Measurements from ENCODE around the gene FHDC1.

The FHDC1 gene

DNA sequence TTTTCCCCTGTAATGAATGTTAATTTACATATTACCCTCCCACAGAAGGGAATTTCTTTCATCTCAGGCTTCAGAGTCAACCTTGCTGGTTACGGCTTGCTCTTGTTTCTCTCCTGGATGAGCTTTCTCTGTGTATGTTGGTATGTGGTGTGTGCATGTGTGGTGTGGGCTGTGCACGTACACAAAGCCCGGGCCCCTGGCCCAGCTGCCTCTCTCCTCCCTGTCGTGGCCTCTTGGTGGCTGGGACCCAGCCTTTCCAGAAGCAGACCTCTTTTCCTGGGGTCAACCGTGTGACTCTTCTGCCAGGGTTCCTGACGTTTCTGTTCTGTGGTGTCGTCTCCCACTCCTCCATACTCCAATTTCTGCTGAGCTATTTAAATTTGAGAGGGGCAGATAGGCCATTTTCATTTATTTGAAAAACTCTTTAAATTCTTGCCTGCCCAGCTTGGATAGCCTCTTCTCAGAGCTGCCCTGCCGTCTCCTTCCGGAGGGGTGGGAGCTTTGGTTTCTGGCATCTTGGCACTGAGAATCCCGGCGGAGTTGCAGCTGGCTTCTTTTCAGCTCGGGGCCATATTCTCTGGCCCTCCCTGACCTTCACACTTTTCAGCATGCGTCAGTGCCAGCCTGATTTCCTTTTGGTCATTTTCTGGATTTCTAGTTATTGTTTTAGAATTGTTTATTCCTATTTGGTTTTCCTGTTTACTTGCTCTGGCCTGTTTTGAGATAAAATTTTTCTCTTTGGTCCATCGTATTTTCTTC is 25.1 kb downstream of the FHDC1 start:
- no peak for DNase-seq

DNA sequence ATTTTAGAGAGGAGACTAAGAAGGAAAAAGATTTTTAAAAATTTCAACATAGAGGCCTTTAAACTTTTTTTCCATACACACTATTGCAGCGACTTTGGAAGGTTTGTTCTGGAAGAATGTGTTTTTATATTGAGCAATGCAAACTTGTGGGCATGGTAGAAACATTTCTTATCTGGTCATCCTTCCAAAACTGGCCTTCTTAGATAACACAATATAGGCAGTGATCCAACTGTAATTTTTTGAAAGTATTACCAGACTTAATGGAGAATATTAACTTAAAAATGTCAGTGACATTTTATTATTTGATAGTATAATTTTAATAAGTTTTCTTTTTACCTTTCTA is 25.6 kb downstream of the FHDC1 start:
- no peak for DNase-seq

DNA sequence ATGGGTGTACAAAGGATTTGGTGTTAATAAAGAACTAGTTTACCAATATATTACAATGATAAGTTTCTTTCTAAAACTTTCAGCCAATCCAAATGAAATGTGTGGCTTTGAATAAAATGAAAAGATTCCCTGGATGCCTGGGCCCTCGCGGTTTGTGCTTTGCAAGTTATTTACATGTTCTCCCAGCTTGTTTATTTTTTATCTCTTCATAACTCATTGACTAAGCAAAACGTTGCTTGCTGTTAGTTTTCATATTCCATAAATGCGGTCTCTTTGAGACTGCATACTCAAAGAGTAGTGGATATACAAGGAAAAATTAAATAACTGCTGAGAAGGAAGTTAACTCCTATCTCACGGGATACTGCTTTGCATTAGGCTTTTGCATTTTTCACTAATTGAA is 26.0 kb downstream of the FHDC1 start:
- no peak for DNase-seq

DNA sequence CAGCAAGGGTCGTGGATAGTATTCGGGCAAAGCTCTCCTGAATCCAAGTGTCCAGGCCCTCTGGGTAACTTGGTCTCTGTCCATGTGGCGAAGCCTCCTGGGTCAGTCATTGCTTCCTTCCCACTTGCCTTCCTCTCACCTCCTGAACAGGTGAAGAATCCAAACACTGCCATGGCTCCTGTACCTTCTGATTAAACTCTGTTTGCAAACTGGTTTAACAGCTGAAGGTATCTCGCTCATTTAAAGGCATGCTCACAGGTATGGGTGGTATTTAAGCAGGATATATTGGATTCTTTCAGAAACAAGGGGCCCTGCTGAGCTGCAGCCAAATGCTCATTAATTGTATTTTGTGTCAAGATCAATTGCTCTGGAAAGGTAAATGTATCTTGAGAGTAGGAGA is 28.2 kb downstream of the FHDC1 start:
- no peak for DNase-seq

DNA sequence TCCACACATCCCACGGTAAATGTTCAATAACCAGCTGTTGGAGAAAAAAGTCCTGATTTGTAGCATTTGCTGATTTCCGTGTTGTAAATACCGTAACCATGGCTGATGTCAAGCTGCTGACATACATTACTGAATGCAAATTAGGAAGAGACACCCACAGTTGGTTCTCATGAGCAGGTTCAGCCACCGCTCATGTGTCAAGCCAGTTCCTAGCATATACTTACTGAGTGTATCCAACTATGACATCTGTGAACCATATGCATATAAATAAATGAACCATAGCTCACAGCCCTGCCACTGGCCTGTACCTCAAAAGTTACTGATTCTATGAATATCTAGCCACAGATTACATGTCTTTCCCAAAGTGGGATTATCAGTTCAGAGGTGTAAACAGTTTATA is 29.5 kb downstream of the FHDC1 start:
- no peak for DNase-seq

DNA sequence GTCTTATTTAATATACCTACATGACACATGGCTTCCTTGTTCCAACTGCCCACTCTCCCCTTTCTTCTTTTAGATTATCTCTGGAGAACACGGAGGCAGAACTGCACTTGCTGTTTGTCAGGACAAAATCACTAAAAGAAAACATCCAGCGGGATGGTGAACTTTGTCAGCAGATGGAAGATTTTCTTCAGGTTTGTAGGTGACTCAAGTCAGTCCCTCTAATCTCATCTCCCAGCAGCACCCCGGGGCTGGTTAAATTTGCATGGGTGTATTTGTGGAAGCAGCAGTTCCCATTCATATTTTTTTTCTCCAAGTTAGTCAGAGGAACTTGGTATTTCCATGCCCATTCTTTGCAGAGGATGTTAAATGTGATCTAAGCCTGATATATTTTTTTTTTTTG is 31.8 kb downstream of the FHDC1 start:
- no peak for DNase-seq

DNA sequence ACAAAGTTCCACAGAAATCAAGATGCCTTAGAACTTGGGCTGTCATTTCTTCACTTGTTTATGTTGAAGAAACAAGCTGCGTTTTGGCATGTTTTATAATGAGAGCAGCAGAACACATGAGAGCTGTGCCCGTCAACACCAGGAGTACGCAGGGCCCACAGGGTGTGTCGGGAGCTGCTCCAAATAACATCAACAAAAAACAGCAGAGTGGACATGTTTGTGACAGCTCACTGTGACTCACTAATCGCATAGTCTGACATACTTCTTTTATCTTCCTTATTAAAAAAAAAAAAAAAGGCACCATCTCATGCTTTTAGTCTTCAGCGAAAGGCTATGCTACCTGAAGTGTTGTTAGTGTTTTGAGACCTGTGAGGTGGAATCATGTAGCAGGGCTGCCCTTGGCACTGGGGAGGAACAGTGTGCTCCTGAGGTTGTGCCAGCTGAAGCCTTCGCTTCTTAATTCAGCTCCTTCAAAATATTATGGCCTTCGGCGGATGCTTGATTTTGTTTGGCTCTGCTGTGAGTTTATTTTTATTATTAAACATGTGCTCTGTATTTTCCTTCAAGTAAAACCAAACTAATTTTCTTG is 32.8 kb downstream of the FHDC1 start:
- no peak for DNase-seq

DNA sequence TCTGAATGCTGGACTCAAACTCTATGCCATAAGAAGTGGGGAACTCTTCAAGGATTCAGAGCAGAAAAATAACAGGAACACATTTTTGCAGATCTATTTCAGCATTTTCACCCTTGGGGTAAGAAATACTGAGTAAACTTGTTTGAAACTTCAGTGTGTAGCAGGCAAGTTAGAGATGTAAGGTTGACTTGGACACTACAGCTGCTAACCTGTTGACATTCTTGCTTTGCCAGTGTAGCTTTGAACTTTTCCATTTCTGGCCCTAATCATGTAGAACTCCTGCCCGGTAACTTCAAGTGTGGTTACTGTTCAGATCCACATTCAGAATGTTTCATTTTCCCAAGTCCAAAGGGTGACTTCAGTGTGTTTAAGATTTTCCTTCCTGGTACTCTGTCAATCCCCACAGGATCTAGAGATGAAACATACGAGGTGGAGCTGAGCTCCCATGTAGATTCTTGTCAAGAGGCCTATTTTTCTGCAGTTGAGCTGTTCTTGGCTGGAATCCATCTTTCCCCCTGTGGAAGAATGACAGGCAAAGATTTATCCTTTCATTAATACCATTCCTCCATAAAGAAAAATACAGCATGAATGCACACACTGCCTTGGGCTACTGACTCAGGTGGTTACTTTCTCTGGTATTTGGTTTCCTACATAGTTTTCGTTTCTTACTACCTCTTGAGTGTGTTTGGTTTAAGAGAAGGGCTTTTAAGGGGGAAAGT is 34.1 kb downstream of the FHDC1 start:
- no peak for DNase-seq

DNA sequence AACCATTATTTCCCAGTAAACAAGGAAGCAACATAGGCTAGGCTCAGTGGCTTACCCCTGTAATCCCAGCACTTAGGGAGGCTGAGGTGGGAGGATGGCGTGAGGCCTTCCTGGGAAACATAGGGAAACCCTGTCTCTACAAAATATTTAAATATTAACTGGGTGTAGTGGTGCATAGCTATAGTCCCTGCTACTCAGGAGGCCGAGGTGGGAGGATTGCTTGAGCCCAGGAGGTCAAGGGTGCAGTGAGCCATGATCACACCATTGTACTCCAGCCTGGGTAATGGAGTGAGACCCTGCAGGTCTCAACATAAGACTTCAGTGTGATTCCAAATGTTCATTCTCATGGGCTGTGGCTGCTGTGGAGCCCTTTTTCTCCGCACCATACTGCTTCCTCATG is 34.9 kb downstream of the FHDC1 start:
- DNase-seq, result no peak

DNA sequence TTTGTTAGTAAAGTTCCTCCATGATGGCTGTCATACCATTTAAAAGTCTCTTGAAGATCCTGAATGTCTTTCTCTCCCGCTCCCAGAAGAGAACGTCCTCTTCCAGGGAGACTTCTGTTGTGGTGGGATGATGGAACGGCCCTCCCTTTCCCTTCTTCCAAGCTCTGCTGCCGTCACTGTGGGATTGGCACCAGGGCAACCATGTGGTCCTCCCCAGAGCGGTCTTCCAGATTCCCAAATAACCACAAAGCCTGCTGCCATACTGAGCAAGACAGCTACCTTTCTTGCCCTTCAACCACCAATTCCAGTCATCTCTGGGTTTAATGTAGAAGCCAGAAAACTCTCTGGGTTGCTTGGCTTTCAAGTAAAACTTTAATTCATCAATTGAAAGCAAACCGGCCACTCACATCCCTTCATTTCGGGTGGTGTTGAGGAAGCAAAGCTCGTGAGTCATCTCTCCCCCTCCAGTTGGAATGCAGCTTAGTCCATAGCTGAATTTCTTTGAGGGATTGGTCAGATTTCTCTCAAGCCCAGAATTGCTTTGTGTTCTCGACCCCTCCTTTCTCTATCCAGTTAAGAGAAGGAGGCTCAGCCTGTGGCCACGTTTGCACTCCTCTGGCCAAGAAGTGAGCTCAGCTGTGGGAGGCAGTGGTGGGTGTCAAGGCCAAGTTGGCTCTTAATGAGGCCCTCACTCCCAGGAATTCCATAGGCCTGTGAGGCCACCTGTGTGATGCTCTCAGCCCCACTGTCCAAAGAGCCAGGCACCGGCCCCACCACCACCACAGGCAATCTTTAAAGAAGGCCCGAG is 36.9 kb downstream of the FHDC1 start:
- no peak for DNase-seq

DNA sequence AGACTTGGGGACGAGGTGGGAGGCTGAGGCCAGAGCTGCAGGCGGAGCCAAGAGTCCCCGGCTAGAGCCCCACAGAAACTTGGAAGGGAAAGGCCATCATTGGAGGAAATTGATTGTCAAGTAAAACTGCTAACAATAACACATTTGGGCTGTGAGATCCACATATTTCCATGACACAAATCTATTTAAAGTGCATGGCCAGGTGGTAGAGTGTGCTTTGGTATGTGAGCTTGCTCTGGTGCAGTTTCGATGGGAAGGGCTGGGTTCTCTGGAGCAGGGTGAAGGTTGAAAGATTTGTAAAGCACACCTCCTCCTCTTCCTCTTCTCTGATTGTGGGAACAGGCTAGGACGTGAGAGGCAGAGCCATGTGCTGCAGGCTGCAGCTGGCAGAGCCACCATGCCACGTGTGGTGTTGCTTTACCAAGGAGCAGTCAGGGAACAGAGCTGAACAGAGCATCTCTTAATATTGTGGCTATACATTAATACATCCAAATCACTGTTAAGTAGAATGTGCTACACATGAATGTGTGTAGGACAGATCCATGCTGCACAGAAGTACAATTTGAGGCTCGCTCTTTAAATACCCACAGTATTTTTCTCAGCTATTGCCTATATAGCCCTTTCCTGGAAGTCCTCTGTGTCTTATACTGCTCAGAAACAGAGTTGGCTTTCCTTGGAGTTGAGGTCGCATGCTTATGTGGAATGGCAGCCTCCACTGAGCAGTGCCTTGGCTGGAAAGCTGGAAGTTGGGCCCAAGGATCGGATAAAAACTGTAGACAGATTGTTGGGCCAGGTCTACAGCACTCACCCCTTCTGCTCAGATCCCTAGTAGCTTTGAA is 37.7 kb downstream of the FHDC1 start:
- no peak for DNase-seq

DNA sequence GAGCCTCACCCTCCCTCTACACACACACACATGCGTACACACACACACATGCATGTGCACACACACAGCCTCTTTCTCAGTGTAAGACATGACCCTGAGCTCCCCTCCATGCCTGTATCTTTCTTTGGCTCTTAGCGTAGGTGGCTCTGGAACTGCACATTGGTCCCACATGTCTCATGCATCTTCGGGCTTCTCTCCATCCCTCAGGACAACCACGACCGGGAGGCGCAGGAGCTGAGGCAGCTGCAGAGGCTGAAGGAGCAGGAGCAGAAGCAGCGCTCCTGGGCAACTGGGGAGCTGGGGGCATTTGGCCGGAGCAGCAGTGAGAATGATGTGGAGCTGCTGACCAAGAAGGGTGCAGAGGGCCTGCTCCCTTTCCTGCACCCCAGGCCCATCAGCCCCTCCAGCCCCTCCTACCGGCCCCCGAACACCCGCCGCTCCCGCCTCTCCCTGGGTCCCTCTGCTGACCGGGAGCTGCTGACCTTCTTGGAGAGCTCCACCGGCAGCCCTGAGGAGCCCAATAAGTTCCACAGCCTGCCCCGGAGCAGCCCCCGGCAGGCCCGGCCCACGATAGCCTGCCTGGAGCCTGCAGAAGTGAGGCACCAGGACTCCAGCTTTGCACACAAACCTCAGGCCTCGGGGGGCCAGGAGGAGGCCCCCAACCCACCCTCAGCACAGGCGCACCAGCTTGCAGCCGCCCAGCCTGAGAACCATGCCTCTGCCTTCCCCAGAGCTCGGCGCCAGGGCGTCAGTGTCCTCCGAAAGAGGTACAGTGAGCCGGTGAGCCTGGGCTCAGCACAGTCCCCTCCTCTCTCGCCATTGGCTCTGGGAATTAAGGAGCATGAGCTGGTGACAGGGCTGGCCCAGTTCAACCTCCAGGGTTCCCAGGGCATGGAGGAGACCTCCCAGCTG is 38.6 kb downstream of the FHDC1 start:
- no peak for DNase-seq

DNA sequence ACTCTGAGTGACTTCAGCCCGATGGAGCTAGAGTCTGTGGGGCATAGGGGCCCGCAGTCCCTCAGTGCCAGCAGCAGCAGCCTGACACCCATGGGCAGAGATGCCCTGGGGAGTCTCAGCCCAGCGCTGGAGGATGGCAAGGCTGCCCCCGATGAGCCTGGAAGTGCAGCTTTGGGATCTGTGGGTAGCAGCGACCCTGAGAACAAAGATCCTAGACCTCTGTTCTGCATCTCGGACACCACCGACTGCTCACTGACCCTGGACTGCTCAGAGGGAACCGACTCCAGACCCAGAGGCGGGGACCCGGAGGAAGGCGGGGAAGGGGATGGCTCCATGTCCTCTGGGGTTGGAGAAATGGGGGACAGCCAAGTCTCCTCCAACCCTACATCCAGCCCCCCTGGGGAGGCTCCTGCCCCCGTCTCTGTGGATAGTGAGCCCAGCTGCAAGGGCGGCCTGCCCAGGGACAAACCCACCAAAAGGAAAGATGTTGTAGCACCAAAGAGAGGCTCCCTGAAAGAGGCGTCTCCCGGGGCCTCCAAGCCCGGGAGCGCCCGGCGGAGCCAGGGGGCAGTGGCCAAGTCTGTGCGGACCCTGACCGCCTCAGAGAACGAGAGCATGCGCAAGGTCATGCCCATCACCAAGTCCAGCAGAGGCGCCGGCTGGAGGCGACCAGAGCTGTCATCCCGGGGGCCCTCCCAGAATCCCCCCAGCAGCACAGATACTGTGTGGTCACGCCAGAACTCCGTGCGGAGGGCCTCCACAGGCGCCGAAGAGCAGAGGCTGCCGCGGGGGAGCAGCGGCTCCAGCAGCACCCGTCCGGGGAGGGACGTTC is 39.5 kb downstream of the FHDC1 start:
- DNase-seq, result no peak

DNA sequence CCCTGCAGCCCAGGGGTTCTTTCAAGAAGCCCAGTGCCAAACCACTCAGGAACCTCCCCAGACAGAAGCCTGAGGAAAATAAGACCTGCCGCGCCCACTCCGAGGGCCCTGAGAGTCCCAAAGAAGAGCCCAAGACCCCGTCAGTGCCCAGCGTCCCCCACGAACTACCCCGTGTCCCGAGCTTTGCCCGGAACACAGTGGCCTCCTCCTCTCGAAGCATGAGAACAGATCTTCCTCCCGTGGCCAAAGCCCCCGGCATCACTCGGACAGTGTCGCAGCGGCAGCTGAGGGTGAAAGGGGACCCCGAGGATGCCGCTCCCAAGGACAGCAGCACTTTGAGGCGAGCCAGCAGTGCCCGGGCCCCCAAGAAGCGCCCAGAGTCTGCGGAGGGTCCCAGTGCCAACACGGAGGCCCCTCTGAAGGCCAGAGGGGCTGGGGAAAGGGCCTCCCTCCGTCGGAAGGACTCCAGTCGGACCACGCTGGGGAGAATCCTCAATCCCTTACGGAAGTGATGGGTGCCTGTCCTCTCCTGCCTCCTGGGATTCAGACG is 40.2 kb downstream of the FHDC1 start:
- DNase-seq, result no peak

DNA sequence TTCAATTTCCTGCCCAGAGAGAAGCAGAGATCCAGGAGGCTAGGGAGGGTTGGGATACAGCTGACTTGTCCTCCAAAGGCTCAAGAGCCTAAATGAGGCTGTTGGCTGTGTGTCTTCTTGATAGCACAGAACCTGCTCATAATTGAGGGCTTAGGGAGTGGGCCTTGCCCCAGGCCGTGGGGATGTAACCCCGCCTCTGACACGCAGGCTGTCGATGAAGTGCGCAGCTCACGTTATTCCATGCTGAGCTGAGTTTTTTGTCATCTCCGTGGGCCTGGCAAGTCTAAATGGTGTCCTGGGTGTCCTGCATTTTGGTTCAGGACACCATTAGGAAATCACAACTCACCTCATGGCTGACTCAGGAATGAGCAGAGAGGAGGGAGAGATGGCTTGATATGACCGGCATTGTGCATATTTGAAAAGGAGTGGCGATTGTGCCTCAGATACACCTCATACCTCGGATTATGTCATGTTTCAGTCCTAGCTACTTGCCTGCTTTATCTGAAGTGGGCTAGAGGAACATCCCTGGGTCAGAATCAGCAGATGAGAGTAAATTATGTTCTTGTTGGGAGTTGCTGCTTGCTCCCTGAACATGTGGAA is 43.7 kb downstream of the FHDC1 start:
- no peak for DNase-seq

DNA sequence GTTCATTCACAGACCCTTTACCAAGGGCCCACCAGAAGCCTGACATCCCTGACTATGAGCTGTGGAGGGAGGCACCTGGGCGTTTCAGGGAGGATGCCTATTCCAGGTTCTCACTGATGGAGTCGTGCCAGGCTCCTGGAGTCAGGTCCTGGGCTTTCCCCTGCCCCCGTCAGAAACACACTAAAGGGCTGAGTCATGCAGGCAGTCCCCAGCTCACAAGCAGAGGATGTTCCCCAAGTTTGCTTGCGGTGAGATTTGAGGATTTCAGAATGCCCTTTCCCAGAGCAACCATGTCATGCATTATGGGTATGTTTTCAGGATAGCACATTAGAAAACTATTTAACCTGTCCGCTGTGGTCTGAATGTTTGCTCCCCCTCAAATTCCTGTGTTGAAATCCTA is 45.2 kb downstream of the FHDC1 start:
- no peak for DNase-seq

DNA sequence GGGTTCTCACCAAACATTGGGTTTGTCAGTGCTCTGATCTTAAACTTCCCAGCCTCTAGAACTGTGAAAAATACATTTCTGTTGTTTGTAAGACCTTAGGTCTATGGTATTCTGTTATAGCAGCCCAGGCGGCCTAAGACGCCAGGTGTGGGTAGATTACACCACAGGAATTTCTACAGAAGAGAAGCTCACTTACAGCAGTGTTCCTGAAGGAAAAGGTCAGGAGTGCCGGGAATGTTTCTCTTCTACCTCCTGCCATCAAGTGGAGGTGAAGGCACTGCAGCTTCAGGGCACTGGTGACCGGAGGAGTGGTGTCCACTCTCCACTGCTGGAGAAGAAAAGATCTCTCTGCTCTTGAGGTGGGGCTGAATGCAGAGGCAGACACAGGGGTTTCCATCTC is 45.7 kb downstream of the FHDC1 start:
- DNase-seq, result no peak

DNA sequence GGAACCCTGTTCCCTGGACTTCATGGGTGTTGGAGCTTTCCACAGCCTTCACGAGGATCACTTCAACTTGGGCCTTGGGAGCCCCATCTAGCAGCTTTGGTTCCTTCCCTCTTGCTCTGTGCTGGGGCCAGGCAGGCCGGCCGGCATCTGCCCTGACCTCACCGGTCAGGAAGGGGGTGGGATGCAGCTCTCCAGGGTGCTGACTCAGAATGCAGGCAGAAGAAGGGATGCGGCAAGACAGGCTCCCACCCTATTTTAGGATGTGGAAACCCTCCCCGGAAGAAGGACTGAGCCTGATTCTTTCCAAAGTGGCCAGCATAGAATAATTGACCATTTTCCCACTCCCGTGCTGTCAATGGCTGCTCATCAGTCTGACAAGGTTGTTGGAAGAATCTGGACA is 47.1 kb downstream of the FHDC1 start:
- no peak for DNase-seq

DNA sequence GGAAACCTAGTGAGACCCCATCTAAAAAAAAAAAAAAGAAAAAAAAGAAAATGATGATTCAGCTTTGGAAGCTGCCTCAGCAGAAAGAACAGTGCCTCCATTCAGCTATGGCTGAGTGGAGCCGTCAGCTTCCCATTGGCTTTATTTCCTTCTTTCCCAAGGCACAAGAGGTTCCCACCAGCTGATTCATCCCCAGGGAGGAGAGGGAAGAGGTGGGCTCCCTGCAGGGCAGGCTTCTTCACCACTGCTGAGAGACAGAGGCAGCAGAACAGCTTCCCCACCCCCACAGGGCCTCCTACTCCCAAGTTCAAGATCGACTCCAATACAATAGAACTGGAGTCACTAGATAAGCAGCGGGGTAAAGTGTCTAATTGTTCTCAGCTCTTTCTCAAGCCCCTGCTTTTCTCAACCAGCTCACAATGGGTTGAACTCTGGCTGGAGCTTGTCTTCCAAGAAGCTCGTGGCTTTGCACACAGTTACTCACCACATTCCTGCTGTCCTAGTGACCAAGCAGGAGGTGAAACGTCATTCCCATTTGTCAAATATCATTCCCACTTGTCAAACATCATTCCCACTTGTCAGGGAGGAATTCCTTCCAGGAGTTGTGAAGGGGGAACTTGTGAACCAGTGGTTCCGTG is 47.8 kb downstream of the FHDC1 start:
- DNase-seq, result no peak
